Fibroblast of mammary gland (primary cell): Measurements from ENCODE around the gene PADI3.

Experiments used
- DNase-seq: peaks from one replicate; pipeline ENCODE4 v3.0.0-alpha.2; 2010; ENCODE audit warnings: low read depth
- H3K4me3 ChIP-seq: 2 replicates; pipeline ENCODE4 v1.5.1; 2011; ENCODE audit warnings: low read depth, mild to moderate bottlenecking, low read length, moderate library complexity; ENCODE audit not compliant: control insufficient read depth
- CTCF ChIP-seq: conservative IDR thresholded peaks from 2 replicates; pipeline ENCODE4 v1.5.1; 2011; ENCODE audit warnings: low read depth, low read length, inconsistent platforms; ENCODE audit not compliant: control insufficient read depth, insufficient read depth

PADI3 gene

GRCh38 chr1:17213148-17213781, 35.6 kb upstream of the PADI3 start:
- no peak for DNase-seq
- no peak overlapping the region for H3K4me3 ChIP-seq
- no peak for TF ChIP-seq CTCF

- TF ChIP-seq CTCF = no peak
- no peak for DNase-seq
- no peak overlapping the region for H3K4me3 ChIP-seq
Measured at GRCh38 chr1:17213782-17214148, 35.1 kb upstream of the PADI3 start.

GRCh38 chr1:17214876-17215544, 33.9 kb upstream of the PADI3 start:
- TF ChIP-seq CTCF = no peak
- no peak overlapping the region for H3K4me3 ChIP-seq
- no peak for DNase-seq

GRCh38 chr1:17215545-17215890, 33.4 kb upstream of the PADI3 start:
- no peak overlapping the region for H3K4me3 ChIP-seq
- no peak for TF ChIP-seq CTCF
- DNase-seq = no peak

GRCh38 chr1:17216078-17216477, 32.8 kb upstream of the PADI3 start:
- no peak overlapping the region for H3K4me3 ChIP-seq
- TF ChIP-seq CTCF = no peak
- no peak for DNase-seq

GRCh38 chr1:17217607-17218006, 31.3 kb upstream of the PADI3 start:
- no peak for DNase-seq
- TF ChIP-seq CTCF = no peak
- no peak overlapping the region for H3K4me3 ChIP-seq
